GM10847 (cell line): Measurements from ENCODE around the gene LEPR.

Experiments
- POLR2A ChIP-seq: IDR thresholded peaks from 2 replicates; pipeline ENCODE4 v1.6.1; 2011; ENCODE audit not compliant: insufficient read length; ENCODE audit errors: extremely low read depth

LEPR gene

DNA sequence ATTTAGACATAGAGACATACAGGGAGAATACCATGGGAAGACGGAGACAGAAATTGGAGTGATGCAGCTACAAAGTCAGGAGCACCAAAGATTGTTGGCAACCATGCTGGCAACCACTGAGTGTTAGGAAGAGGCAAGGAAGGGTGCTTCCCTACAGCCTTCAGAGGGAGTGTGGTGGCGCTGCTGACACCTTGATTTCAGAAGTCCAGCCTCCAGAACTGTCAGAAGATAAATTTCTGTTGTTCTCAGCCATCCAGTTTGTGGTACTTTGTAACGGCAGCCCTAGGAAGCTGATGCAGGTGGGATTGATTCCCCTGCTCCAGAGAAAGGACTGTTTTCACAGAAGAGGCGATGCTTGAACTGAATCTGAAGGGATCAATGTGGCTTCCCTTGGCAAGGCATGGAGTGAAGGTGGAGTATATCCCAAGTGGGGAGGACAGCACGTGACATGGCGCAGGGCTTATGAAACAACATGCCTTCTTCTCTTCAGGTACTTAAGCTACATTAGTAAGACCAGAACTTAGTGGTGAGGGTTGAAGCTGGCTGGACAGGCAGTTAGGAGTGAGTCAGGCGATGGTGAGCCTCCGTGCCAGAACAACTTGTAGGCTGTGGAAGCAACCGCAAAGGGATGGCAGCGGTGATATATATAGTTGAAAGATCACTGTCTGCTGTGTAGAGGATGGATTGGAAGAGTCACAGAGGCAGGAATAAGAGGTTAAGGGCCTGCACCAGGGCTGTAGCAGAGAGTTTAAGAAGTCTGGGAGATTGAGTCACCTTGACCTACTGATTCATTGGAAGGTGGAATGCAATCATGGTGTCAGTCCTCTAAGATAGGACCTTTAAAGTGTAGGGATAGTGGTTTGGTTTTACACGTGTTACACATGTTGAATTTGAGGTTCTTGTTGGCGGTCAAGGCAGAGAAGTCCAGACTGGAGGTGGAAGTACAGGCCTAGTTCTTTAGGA lies 2.1 kb downstream of the LEPR start:
- TF ChIP-seq POLR2A = no peak

DNA sequence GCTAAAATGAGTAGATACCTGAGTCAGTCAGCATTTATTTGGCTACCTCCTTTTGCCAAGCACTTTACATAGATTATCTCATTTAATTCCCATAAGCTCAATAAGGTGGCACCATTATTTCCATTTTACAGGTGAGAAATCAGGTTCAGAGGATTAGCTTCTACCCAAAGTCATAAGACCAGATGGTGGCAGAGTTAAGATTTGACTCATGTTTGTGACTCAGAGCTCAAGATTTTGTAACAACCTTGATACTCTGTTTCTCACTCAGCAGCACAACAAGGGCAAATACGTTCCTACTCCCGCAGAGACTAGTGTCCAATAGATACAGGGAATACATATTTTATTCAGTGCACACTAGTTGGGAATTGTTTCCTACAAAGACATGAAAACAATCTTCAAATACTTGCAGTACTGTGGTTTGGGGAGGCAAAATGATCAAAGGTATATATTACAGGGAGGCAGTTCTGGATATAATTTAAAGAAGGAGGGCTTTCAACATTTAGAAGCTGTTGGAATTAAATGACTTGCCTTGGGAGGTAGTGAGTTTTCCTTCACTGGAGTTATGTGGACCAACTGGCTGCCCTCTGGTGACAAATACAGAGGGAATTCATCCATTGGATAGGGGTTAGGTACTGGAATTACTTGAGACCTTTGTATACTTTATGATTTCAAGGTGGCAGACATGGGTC lies 3.6 kb downstream of the LEPR start:
- TF ChIP-seq POLR2A = no peak

DNA sequence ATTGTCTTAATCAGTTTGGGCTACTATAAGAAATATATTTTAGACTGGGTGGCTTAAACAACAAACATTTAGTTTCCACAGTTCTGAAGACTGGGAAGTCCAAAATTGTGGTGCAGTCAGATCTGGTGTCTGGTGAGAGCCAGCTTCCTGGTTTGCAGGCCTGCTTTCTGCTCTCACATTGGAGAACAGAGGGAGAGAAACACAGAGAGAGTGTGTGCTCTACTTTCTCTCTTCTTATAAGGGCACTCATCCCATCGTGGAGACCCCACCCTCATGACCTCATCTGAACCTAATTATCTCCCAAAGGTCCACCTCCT lies 4.1 kb downstream of the LEPR start:
- TF ChIP-seq POLR2A = no peak

DNA sequence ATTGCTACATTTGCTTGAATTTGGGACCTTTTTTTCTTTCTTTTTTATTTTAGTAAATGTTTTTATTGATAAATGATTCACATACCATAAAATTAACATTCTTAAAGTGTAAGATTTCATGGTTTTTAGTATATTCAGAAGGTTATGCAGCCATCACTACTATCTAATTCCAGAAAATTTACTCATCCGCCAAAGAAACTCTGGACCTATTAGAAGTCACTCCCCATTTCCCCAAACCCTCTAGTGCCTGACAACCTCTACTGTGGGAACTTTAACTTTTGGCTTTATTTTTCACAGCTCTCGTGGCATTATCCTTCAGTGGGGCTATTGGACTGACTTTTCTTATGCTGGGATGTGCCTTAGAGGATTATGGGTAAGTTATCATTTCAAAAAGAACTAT lies 4.5 kb downstream of the LEPR start:
- TF ChIP-seq POLR2A = no peak

DNA sequence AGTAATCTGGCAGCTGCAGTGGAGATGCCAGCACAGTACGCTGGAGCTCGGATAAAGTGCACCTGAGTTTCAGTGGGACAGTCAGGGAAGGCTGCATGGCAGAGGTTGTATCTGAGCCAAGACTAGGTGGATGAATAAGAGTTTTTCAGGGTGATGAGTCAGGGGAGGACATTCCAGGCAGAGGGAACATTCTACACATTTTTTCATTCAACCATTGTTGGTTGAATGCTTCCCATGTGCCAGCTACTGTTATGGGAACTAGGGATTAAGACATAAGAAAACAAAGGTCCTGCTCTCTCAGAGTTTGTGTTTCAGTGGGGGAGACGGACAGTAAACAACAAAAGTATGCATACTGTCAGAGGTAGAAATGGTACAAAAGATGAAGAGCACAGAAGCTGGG lies 5.2 kb downstream of the LEPR start:
- no peak for TF ChIP-seq POLR2A

DNA sequence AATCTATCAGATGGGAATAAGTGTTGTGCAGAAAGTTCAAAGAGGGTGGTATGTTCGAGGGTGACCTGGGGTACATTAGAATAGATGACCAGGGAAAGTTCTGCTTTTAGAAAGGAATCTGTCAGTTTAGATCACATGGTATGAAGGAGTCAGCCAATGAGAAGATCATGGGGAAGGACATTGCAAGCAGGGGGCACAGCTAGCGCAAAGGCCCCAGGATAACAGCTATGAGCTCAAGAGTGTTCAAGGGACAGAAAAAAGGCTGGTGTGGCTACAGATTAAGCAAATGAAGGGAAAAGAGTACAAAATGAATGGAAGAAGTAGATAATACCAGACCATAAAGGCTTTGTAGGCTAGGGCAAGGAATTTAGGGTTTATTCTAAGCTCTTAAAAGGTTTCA lies 8.6 kb downstream of the LEPR start:
- TF ChIP-seq POLR2A = no peak

DNA sequence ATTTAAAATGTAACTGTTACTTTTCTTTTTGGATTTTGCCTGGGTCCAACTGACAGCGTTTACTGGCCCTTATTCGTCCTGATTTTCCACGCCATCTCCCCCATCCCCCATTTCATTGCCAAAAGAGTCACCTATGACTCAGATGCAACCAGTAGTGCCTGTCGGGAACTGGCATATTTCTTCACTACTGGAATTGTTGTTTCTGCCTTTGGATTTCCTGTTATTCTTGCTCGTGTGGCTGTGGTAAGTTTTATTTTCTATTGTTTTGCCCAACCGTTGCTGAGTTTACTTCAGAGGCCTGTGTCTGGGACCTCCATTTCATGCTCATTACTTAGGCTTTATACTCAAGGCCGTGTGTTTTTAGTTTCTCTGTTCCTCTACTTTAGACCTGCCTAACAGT lies 9.3 kb downstream of the LEPR start:
- no peak for TF ChIP-seq POLR2A

DNA sequence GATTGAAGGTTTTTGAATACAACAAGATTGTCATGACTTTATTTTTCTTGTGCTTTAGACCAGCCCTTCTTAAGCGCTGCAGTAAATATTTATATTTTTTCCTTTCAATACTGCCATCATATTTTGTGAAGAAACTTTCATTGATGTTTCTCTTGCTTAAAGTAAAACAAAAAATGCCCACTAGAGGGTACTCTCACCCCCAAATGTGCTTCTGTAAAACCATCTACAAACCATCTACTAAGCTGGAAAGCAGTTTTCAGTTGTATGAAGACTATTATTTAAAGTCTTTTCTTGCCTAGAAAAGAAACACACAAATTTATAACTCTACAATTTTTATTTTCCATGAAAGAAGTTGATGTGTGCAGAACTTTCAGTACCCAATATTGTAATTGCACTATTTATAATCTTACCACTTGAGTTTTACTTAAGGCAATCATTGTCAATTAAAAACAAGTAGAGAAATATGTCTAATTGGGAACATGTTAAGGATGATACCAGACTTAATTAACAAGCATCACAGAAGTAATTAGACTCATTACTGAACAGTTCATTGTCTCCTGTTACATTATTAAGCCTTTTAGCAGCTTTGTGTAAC lies 10.7 kb downstream of the LEPR start:
- TF ChIP-seq POLR2A = no peak

DNA sequence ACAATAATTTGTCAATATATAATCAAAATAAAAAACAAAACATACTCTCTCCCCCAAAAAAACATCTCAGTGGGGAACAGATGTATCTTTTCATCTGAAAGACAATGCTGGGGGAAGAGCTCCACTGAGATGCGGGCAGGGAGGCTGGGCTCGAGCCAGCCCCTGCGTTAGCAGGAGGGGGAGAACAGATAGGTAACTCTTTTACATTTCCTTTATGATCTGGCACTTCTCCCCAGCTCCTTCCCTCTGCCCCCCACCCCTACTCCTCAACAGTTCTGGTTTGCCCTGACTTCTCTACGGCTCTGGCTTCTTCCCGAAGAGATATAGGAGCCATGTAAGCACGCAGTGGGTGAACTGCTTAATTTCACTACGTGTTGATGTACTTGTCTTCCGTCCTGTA lies 12.4 kb downstream of the LEPR start:
- no peak for TF ChIP-seq POLR2A

DNA sequence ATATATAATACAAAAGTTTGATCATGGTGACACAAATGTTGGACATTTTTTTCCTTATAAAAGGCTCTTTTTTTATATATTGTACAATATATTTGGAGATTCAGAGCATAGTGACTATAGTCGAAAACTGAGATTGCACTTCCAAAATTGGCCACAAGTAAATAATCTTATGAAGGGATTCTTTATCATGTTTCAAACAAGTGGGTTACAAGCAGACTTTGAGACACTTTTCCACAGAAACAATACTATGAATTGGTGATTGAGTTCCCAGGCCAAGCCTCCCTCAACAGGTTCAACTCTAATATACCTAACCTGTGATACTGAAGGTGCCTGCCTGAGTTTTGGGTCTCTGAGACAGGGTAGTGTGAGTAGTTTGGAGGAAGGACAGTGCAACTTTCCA lies 13.8 kb downstream of the LEPR start:
- TF ChIP-seq POLR2A = no peak

DNA sequence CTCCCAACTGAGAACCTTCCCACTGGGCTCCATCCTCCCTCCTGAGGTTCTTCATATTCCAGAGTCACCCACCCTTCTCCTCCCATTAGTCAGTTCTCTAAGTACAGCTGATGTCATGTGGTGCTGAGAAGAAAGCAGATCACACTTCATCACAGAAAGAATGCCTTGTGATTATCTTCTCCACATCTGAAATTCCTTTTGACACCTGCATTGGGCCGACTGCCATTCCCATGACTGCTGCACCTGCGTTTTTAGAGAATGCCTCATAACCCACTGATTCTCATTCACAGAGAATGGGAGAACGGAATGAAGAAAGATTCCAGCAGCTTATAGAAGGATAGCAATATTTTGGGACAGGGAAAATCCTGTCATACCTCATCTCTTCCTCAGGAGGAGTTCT lies 14.3 kb downstream of the LEPR start:
- no peak for TF ChIP-seq POLR2A

DNA sequence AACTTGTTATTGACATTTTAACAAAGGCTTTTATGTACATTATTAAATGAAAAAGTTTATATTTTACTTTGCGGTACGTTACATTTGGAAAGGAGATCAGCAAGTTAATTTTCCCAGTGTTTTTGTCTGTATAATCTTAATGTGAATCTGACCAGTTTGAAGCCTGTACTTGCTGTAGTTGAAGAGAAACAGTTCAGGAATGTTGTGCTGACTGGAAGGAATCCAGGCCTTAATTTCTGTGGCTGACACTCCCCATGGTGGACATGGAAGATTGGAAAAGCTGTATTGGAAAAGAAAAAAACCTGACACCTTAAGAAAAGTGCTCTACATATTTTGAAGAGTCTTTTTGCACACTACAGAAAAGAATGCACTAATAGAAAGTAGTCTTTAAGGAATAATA lies 15.5 kb downstream of the LEPR start:
- TF ChIP-seq POLR2A = no peak

DNA sequence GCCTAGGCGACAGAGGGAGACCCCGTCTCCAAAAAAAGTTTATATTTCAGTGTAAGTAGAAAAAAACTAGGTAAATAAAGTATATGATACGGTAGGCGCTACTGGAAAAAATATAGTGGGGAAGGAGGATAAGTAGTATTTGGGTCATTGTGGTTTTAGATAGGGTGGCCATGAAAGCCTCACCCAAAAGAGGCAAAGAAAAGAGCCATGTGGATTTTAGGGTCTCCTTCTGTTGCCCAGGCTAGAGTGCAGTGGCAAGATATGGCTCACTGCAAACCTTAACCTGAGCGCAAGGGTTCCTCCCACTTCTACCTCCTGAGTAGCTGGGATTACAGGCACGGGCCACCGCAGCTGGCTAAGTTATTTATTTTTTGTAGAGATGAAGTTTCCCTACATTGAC lies 17.1 kb downstream of the LEPR start:
- TF ChIP-seq POLR2A = no peak

DNA sequence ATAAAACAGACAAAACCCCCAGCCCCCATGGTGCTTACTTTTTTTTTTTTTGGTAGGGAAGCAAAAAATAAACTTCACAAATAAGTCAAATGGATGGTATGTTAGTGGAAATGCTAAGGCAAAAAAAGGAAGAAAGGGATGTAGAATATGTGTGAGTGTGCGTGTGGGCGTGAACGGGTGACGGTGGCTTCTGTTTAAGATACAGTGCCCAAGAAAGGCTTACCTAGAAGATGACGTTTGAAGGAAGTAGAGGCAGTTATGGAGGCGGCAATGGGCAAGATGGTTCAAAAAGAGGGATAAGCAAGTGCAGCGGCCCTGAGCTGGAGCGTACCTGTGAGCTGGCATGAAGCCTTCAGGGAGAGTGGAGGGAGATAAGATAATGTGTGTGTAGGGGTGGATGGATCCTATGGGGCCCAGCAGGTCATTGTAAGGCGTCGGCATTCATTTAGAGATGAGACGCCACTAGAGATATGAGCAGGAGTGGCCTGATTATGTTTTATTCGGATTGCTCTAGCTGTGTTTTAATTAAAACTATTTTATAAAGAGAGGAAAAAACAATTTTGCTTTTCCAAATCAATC lies 19.9 kb downstream of the LEPR start:
- no peak for TF ChIP-seq POLR2A

DNA sequence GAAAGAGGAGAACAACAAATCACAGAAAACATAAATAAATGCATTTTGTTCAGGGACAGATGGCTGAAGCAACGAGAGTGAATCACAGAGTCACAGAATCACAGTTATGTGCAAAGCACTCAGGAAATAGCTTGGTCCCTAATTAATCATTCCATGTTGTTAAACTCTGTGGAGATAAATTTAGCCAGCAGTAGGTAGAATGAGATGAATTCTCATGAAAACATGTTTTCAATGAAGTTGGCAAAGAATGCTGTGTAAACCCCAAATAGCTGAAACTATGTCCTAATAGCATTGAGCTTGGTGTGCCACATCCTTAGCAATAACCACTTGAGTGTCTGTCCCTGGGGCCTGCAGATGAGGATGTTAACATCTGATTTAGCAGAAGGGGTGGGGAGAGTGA lies 20.4 kb downstream of the LEPR start:
- no peak for TF ChIP-seq POLR2A

DNA sequence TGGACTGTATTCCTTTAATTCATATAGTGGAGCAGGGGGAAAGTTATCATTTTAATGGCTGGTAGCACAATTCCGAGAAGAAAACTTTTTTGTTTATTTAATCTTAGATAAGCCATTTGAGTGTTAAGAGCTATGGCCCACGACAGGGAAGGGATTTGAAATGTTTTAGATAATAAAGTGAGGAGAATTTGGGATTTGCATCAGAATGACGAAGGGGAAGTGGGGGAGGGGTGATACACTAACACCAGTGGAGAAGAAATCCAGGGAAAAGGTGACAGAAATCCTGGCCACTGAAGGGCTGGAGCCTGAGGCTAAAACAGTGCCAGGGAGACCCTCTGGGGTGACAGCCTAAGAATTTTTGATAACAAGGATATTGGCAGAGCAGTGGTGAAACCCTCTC lies 21.0 kb downstream of the LEPR start:
- no peak for TF ChIP-seq POLR2A
